ENCODE results near the gene CALB2.

DNA sequence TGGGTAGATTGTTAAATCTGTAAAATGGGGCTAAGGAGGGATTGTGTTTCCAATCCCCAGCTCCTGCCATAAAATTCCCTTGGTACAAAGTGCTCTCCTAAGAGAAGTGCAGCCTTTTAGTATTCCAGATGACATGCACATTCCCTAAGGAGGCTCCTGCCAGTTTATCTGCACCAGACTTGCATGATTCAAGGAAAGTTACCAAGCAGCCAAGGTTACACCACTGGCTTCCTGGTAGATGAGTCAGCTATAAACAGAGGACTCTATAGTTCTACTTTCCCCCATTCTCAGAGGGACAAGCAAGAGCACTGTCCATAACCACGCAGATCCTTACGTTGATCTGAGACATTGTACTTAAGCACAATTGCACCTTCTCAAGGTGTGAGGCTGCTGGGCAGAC lies 1.9 kb downstream of the CALB2 start:
- TF ChIP-seq, protein P1, sequence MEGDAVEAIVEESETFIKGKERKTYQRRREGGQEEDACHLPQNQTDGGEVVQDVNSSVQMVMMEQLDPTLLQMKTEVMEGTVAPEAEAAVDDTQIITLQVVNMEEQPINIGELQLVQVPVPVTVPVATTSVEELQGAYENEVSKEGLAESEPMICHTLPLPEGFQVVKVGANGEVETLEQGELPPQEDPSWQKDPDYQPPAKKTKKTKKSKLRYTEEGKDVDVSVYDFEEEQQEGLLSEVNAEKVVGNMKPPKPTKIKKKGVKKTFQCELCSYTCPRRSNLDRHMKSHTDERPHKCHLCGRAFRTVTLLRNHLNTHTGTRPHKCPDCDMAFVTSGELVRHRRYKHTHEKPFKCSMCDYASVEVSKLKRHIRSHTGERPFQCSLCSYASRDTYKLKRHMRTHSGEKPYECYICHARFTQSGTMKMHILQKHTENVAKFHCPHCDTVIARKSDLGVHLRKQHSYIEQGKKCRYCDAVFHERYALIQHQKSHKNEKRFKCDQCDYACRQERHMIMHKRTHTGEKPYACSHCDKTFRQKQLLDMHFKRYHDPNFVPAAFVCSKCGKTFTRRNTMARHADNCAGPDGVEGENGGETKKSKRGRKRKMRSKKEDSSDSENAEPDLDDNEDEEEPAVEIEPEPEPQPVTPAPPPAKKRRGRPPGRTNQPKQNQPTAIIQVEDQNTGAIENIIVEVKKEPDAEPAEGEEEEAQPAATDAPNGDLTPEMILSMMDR (conservative IDR thresholded peaks at IDR 0.05; ENCODE audit: low read depth, low read length) = no peak
- TF ChIP-seq EZH2 (IDR thresholded peaks at IDR 0.05; ENCODE audit: borderline replicate concordance, low read depth, low read length, poor library complexity, severe bottlenecking) = no peak

All from A673 (cell line).